8988T (cell line): Measurements from ENCODE around the gene PLEKHG5.
"Not testable (repeated sequence)": the region's sequence is repeated elsewhere in the genome, so short reads cannot be mapped to it uniquely, and the experiment has no call there.

Experiments used
- DNase-seq: peaks from one replicate; pipeline ENCODE4 v3.0.0; 2011

PLEKHG5 gene

DNA sequence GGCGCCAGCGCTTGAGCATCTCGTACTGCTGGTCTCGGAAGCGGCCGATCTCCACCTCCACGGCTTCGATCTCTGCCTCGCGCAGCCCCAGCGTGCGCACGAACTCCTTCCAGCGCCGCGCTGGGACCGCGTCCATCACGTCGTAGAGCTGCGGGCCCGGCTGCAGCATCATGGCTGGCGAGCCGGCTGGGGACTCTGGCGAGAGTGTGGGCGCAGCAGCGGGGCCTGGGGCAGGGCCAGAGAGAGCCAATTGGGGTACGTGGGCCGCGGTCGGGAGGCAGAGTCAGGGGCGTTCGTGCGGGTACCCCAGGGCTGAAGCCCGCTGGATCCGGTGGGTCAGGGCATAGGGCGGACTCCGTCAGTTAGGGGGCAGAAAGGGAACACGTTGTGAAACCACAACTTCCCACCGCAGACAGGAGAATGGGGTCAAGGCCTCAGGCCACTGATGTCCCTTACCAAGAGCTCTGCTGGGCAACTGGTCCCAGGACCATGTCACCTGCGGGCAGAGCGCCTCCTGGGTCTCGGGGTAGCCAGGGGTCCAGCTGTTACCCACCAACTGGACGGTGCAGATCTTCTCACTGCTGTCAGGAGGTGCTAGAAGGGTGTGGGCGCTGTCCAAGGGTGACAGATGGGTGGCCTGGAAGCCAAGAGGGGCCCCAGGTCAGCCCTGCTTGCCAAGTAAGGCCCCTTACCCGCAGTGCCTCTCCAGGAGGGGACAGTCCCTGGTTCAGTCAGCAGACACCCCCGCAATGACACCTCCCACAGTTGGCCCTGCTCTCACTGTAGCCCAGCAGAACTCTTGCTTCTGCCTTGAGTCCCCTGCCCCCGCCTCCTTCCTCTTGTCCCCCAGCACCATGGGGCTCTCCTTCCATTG is 29.7 kb downstream of the PLEKHG5 start:
- DNase-seq, result no peak

DNA sequence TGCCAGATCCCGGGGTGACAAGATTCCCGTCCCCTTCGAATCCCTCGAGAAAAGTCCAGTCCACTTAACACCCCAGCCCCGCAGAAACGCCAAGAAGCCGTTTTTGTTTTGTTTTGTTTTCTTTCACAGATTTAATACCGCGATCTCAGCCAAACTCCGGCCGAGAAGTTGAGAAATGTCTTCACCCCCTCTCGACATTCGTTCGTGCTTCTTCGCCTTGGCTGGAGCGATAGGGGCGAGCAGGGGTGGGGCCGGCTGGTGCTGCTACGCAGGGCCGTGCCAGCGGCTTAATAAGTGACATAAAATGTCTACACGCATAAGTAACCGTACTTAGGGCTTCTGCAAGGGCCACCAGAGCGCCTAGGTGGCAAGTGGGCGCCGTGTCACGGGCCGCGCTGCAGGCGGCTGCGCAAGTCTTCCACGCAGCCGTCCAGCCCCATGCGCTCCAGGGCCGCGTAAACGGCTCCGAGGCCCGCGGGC is 30.4 kb downstream of the PLEKHG5 start:
- DNase-seq, result no peak

DNA sequence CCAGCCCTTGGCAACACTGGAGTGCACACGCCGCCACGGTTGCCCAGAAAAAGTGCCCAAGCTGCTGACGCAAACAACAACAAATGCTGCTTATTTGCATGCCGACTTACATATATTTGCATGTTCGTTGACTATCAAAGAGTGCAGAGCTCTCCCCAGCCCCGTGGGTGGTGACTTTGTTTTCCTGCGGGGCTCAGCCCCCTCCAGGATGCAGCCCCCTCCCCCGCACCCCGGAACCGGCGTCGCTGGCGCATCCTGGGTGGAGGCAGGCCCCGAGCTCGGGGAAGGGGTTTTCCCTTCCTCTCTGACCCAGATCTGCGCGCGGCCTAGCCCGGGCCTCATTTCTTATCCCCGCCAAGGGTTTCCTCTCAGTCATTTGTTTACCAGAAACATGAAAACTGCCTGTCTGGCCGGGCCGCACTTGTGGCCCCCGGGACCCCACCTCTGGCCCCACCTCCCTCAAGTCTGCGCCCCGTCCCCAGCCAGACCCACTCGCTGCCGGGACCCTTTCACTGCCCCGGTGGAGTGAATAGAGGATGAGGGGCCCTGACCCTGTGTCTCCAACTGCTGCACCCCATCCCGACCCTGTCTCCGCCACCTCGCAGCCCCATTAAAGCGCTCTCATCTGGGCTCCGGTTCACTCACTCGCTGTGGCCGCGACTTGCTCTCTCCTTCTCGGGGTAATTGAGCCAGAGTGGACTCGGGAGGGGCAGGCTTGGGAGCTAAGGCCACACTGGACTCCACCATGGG is 31.0 kb downstream of the PLEKHG5 start:
- no peak for DNase-seq

GRCh38 chr1:6459850-6460265 is 31.6 kb downstream of the PLEKHG5 start:
- no peak for DNase-seq

DNA sequence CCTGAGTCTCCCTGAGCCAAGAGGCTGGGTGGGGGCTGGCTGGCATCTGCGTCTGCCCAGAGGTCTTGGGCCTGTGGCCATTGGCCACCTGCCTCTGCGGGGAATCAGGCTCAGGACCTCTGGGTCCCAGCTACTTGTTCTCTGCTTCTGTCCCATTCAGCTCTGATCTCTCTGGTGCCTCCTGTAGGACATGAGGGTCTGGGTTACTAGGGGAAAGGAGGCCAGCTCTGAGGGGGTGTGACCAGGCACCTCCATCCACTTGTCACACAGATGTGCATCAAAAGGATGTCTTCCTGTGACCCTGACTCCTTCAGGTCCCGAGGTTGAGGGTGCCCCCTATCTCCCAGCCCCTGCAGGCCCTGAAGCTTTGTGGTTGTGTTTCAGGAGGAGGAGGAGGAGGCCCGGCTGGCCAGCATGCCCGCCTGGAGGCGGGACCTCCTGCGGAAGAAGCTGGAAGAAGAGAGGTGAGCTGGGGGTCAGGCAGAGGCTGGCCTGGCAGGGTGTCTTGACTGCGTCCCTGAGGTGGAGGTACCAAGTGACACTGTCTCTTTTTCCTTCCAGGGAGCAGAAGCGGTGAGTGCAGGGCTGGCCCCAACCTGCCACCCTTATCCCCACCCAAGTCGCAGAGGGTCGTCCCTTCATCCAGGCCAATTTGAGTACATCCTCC is 34.5 kb downstream of the PLEKHG5 start:
- no peak for DNase-seq

GRCh38 chr1:6455752-6456520 is 35.5 kb downstream of the PLEKHG5 start:
- not testable (repeated sequence) for DNase-seq

GRCh38 chr1:6454856-6455751 is 36.4 kb downstream of the PLEKHG5 start:
- no peak for DNase-seq

DNA sequence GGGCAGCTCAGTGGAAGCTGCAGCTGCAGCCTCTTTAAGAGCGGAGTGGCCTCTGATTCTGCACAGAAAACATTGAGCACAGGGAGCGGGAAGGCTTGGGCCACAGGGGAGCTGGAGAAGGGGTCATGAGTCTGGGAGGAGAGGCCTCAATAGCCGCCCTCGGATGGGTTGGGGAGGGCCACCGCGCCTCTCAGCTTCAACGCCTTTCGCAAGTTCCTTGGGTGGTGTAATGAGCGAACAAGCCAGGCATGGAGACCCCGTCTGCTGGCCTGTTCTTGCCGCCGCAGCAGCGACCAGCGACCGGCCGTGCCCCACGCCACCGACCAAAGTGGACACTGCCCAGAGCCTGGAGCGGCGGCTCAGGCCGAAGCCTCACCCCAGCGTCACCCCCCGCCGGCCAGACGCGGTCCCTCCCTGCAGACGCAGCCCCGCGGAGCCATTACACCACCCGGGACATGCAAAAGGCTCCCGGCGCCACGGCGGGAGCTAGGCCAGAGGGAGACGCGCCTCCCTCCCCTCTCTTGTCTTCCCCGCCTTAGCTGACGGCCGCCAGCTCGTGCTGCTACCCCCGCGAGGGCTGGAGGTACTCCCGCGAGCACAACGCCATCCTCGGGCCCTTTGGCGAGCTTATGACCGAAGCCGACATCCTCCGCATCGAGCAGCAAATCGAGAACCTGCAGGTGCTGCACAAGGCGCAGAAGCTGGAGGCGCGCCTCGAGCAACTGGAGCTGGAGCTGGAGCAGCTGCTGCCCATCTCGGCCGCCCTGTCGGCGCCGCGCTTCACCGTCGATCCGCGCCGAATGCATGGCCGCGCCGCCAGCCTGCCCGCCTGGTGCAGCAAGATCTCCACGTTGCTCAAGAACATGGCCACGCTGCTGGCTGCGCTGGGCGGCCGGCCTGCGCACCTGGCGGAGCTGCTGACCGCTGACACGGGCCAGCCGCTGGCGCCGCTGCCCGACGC is 37.3 kb downstream of the PLEKHG5 start:
- not testable (repeated sequence) for DNase-seq

DNA sequence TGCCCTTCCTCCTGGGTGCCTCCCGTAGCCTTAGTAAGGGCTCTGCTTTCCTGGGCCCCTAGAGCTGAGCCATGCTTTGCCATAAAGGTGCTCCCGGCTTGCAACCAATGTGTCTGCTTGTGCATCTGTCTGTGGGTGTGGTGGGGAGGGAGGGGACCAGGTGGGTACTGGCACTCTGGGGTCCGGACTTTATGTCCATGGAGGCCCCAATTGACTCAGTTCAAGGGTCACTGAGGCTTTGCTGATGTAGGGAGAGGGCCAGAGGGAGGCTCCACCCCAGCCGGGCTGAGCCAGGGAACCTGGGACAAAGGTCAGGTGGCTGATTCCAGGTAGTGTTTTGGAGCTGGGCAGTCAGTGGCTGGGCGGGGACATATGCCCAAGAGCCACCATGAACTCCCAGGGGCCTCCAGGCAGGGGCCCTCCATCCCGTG is 40.5 kb downstream of the PLEKHG5 start:
- no peak for DNase-seq

GRCh38 chr1:6450486-6450885 is 41.0 kb downstream of the PLEKHG5 start:
- DNase-seq, result not testable (repeated sequence)

DNA sequence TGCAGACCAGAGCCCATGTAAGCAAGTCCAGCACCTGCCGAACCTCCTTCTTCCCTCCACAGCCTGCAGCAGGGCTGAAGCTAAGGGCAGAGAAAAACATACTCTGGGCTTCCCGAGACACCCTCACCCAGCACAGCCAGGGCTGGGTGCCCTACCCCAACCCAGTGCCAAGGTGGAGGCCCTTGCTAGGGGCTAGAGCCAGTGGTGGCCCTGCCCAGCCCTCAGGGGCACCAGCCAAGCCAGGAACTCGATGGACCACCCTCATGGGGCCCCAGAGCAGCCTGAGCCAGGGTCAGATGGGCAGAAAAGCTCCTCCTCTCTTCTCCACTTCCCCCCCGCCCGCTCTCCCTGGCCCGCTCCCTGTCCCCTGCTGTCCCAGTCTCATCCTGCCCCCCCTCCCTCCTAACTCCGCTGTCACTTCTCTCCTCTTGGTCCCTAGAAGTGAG is 41.4 kb downstream of the PLEKHG5 start:
- DNase-seq, result no peak

GRCh38 chr1:6448749-6449631 is 42.5 kb downstream of the PLEKHG5 start:
- DNase-seq, result no peak

- DNase-seq, result no peak
These were observed 43.4 kb downstream of the PLEKHG5 start for GRCh38 chr1:6447818-6448748.

DNA sequence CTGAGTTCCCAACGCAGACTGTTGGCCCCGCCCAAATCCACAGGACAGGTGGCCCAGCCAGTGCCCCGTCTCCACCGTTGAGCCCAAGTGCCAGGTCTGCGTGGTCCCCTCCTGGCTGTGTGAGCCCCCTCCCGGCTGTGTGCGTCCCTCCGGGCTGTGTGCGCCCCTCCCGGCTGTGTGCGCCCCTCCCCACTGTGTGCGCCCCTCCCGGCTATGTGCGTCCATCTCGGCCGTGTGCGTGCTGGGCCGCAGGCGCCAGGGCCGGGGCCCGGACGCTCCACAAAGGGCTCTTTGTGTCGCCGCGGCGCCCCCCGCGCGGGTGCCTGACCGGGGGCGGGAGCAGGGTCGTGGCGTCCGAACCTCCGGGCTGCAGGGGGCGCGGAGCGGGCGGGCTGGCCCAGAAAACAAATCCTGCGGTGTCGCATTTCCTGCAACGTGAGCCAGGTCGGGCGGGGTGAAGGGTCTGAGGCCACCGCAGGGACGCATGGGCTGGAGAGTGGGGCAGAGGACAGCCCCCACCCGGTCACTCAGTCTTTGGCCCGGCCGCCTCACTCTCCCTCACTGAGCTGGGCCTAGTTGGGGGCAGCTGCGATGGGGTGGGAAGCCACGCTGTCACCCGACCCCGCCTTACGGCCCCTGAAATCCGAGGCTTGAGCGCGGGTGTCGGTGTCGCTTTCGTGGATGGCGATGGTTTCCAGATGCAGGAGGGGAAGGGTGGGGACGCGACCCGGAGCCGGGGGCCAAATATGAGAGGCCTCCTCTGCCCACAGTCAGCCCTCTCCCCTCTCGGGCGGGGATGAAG is 44.2 kb downstream of the PLEKHG5 start:
- no peak for DNase-seq

DNA sequence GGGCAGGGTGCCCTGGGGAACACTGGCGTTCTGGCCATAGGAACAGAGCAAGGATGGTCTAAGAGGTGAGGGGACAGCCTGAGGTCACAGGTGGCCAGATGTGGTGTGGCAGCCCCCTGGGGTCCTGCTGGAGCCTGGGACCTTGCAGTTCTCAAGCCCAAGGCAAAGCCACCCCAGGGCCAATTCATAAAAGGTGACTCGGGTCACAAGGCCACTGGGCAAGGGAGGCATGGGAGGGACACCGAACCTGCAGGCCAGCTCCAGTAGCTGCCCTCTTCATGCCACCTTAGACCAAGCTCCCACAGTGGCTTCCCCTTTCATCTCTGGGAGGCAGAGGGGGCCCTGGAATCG is 44.8 kb downstream of the PLEKHG5 start:
- no peak for DNase-seq

DNA sequence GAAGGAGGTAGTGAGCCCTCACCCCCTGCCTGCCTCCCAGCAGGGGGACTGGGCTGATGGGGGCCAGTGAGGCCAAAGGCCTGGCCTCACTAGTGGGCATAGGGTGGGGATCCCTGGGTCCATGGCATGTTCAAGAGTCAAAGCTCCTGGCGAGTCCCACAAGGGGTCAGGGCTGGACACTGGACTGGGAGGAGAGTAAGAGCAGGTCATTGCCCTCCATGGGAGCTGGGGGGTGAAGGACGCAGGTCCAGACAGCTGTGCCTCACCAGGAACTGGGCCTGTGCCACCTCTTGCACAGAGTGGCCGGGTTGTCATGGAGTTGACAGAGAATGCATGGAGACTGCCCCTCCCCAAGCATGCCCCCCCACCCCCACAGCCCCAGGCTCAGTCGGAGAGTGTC is 45.5 kb downstream of the PLEKHG5 start:
- DNase-seq, result not testable (repeated sequence)
